ENCODE measurements around the gene ERICH2. TPM values are rescaled to one million over a fixed set of nuclear protein-coding genes. Genes with fewer than 3 reads are reported as not detected.

The ERICH2 gene, protein sequence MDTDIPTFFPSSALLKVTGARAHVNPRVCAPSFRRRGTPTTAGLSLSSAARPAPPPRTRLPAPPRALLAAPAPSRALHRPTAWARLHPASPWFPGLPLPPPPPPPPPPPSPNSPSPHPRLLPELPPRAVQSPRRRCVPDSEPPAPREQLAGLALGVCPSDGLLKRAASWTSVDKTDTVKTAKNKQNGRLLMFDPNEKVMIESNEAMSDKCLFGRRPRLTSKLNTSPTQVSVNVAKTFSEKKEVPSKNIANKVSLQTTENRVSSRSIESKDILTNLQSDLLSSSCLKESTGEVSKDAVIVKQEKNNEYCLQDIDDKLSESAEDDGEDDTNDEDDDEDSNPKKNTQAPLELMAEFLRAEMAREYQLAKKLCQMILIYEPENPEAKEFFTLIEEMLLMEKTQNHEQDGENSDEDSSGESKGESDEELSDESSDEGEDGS
- total RNA-seq: not detected

DNA sequence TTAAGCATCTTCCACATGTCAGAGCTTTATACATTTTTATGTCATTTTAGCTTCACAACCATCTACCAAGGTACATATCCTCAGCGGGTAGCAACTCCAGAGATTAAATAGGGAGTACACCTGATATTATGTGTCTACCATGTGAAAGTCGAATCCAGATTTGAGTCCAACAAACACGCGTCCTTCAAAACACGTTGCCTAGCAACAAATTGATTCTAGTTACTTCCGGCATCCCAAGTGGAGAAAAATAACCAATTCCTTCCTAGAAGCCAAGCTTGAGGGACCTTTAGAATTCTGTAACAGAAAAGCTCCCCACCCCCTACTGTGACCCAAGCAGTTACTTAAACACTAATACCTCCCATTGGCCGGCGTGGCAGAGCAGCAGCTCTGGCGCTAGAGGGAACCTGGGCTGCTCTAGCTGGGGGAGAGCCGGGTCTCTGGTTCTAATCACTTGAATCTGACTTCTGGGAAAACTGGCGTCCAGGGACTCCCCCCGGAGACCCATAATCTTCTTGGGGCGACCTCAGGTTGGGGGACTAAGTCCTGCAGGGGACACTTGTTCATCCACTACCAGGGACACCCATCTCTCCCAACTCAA, at the start of gene ERICH2:
Gene ERICH2, plus strand, starts transcription at position 371 of the 598 bp plus-strand sequence. CDS start 304 bp downstream, outside the sequence.

DNA sequence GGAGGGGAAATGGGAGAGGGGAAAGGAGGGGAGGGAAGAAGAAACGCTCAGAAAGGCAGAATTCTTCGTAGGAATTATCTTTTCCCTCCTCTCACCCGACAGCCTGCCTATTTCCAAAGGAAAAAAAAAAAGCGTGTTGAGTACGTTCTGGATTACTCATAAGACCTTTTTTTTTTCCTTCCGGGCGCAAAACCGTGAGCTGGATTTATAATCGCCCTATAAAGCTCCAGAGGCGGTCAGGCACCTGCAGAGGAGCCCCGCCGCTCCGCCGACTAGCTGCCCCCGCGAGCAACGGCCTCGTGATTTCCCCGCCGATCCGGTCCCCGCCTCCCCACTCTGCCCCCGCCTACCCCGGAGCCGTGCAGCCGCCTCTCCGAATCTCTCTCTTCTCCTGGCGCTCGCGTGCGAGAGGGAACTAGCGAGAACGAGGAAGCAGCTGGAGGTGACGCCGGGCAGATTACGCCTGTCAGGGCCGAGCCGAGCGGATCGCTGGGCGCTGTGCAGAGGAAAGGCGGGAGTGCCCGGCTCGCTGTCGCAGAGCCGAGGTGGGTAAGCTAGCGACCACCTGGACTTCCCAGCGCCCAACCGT, 46.4 kb downstream of the ERICH2 start, which contains the start of gene GAD1:
Gene GAD1, plus strand, starts transcription at position 384 of the 589 bp plus-strand sequence. CDS start 1,705 bp downstream, outside the sequence.

Small RNA genes lying within 50 kb of the gene (small RNA-seq; reads per million reads assigned to genes)
- not detected for gene RF00019 (ENCODE audit: low replicate concordance)

Other genes starting within 250 kb of the ERICH2 start
- gene SP5, start 55.0 kb upstream of the ERICH2 start, total RNA-seq: 0.63 TPM
- 162 TPM for gene GAD1, start 46.5 kb downstream of the ERICH2 start, total RNA-seq
- gene GORASP2, start 158.9 kb downstream of the ERICH2 start, total RNA-seq: 25.4 TPM